Vagina (tissue), 2 donors: ENCODE results near the gene TCEAL3.

Experiments used
- POLR2A ChIP-seq, 2 donors: fragments of 450-650 bp; IDR thresholded peaks; one replicate each; pipeline ENCODE4 v1.6.1; 2017; ENCODE audit warnings: antibody characterized with exemption in 2 of 2, mild to moderate bottlenecking in 2 of 2, moderate library complexity in 2 of 2
- POLR2AphosphoS5 ChIP-seq, 2 donors: sonication (generic); formaldehyde crosslinking; IDR thresholded peaks; one replicate each; pipeline ENCODE4 v1.9.0; 2017; ENCODE audit warnings: antibody characterized with exemption in 2 of 2, mild to moderate bottlenecking in 2 of 2, low read depth in 1 of 2; ENCODE audit not compliant: insufficient read depth in 1 of 2
- TF ChIP-seq, protein P1 (sequence below), 3 experiments: fragments of 450-650 bp in 2 of 3; fragments of 200-600 bp in 1 of 3; sonication (generic) in 1 of 3; IDR thresholded peaks; one replicate each; pipeline ENCODE4 v1.5.1; 2017 to 2019; ENCODE audit warnings: antibody characterized with exemption in 3 of 3, mild to moderate bottlenecking in 2 of 3, moderate library complexity in 2 of 3

DNA sequence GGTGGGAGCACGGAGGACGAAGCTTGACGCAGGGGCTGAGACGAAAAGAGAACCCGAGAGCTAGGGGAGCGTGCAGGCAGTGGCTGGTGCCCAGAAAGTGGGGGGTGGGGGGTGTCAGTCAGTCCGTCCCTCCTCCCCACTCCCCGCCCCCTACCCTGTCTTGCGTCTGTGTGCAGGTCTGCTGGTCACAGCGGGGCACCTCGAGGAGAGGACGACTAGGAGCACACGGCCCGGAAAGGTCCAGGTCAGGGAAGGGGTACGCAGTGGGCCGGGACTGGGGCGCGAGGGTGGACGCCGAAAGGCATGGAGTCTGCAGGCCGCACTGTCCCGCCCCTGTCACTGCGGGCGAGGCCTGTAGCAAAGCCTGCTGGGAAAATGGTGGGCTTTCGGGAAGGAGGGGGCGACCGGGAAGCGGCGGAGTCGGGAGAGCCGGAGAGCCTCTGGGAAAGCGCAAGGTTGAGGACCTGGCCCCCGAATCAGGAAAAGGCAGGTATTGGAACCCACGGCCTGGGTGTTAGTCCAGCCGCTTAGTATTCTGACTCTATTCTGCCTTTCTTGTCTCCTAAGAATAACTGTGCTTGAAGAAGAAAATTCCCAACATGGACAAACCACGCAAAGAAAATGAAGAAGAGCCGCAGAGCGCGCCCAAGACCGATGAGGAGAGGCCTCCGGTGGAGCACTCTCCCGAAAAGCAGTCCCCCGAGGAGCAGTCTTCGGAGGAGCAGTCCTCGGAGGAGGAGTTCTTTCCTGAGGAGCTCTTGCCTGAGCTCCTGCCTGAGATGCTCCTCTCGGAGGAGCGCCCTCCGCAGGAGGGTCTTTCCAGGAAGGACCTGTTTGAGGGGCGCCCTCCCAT, 21.8 kb downstream of the TCEAL3 start:
- TF ChIP-seq POLR2A (IDR thresholded peaks at IDR 0.05) = peak in 1 of 2 donors; percentile 14
- TF ChIP-seq POLR2AphosphoS5 (IDR thresholded peaks at IDR 0.05; ENCODE audit: insufficient read depth in 1 of 2, low read depth in 1 of 2) = peak in 1 of 2 donors; percentile 65
- TF ChIP-seq, protein P1, sequence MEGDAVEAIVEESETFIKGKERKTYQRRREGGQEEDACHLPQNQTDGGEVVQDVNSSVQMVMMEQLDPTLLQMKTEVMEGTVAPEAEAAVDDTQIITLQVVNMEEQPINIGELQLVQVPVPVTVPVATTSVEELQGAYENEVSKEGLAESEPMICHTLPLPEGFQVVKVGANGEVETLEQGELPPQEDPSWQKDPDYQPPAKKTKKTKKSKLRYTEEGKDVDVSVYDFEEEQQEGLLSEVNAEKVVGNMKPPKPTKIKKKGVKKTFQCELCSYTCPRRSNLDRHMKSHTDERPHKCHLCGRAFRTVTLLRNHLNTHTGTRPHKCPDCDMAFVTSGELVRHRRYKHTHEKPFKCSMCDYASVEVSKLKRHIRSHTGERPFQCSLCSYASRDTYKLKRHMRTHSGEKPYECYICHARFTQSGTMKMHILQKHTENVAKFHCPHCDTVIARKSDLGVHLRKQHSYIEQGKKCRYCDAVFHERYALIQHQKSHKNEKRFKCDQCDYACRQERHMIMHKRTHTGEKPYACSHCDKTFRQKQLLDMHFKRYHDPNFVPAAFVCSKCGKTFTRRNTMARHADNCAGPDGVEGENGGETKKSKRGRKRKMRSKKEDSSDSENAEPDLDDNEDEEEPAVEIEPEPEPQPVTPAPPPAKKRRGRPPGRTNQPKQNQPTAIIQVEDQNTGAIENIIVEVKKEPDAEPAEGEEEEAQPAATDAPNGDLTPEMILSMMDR (IDR thresholded peaks at IDR 0.05) = no peak
